GM19455 (cell line): ENCODE data around the gene PKDCC.

ENCODE experiments used
- ATAC-seq: cut with Tn5 transposase; IDR thresholded peaks from one replicate; pipeline ENCODE4 v1.9.1; 2021; ENCODE audit not compliant: unreplicated experiment

The PKDCC gene

GRCh38 chr2:42048299-42049220 is 739 bp downstream of the PKDCC start:
- ATAC-seq: no peak

GRCh38 chr2:42049221-42050009 is 1.6 kb downstream of the PKDCC start:
- ATAC-seq: no peak

- ATAC-seq: no peak
Measured at GRCh38 chr2:42050010-42050702, 2.3 kb downstream of the PKDCC start.

GRCh38 chr2:42050703-42051542 is 3.1 kb downstream of the PKDCC start:
- no peak for ATAC-seq

GRCh38 chr2:42051543-42052235 is 3.9 kb downstream of the PKDCC start:
- no peak for ATAC-seq

- ATAC-seq: no peak
Measured at GRCh38 chr2:42052702-42053481, 5.1 kb downstream of the PKDCC start.

GRCh38 chr2:42053482-42053790 is 5.6 kb downstream of the PKDCC start:
- no peak for ATAC-seq

GRCh38 chr2:42053791-42054701 is 6.2 kb downstream of the PKDCC start:
- ATAC-seq: no peak

- ATAC-seq: no peak
Measured at GRCh38 chr2:42054714-42055430, 7.1 kb downstream of the PKDCC start.

GRCh38 chr2:42055573-42056514 is 8.0 kb downstream of the PKDCC start:
- ATAC-seq: no peak

GRCh38 chr2:42057159-42057901 is 9.5 kb downstream of the PKDCC start:
- no peak for ATAC-seq

- ATAC-seq: no peak
Measured at GRCh38 chr2:42057902-42058450, 10.2 kb downstream of the PKDCC start.

- no peak for ATAC-seq
Measured at GRCh38 chr2:42059261-42059898, 11.6 kb downstream of the PKDCC start.

- no peak for ATAC-seq
Measured at GRCh38 chr2:42060028-42060427, 12.2 kb downstream of the PKDCC start.
